Naive thymus-derived CD4-positive, alpha-beta T cell (primary cell): ENCODE results near the gene DCST1. TPM values are rescaled to one million over a fixed set of nuclear protein-coding genes. Genes with fewer than 3 reads are reported as not detected.

Experiments
- ATAC-seq: fragments of 150-1000 bp; cut with Tn5 transposase; 2 replicates; pipeline ENCODE4 v1.10.0; 2021; ENCODE audit warnings: mild to moderate bottlenecking, moderate library complexity
- CTCF ChIA-PET: fragments of 350-600 bp; sonication (Branson Sonifier 250); formaldehyde crosslinking; loops from one replicate; lab custom pipeline; 2021; ENCODE audit warnings: antibody characterized with exemption; lab: Charles Lee
- POLR2A ChIA-PET: fragments of 350-600 bp; sonication (Branson Sonifier 250); formaldehyde crosslinking; loops from one replicate; lab custom pipeline; 2021; ENCODE audit warnings: antibody characterized with exemption, inconsistent platforms; lab: Charles Lee
- DNase-seq, 9 donors: peaks; one replicate each; pipeline versions ENCODE4 v3.0.0 to v3.0.0-alpha.2; 2020 to 2022; ENCODE audit warnings: mixed read lengths in 1 of 9
- H3K27ac ChIP-seq: one replicate; pipeline ENCODE4 v1.7.0; 2013; ENCODE audit warnings: mild to moderate bottlenecking, low read depth, low read length, moderate library complexity
- H3K27me3 ChIP-seq, 2 donors: one replicate each; pipeline ENCODE4 v1.7.0; 2013; ENCODE audit warnings: low read length in 2 of 2, mild to moderate bottlenecking in 2 of 2, moderate library complexity in 2 of 2; ENCODE audit not compliant: control insufficient read depth in 2 of 2, insufficient read depth in 2 of 2
- H3K36me3 ChIP-seq, 3 experiments: 1 replicate in 2 of 3; 2 replicates in 1 of 3; pipeline ENCODE4 v1.7.0; 2013; ENCODE audit warnings: low read length in 3 of 3, mild to moderate bottlenecking in 3 of 3, moderate library complexity in 1 of 3; ENCODE audit not compliant: insufficient read depth in 3 of 3, control insufficient read depth in 2 of 3
- H3K4me1 ChIP-seq, 2 donors: one replicate each; pipeline ENCODE4 v1.7.0; 2013; ENCODE audit warnings: low read length in 2 of 2, mild to moderate bottlenecking in 2 of 2, moderate library complexity in 1 of 2; ENCODE audit not compliant: control insufficient read depth in 2 of 2, insufficient read depth in 2 of 2
- H3K4me3 ChIP-seq: 2 replicates; pipeline ENCODE4 v1.7.0; 2013; ENCODE audit warnings: mild to moderate bottlenecking, low read length
- H3K9me3 ChIP-seq, 3 experiments: 1 replicate in 2 of 3; 2 replicates in 1 of 3; pipeline ENCODE4 v1.7.0; 2013; ENCODE audit warnings: low read length in 3 of 3; ENCODE audit not compliant: control insufficient read depth in 2 of 3
- H3K27ac Mint-ChIP-seq, 9 donors: one replicate each; pipeline ENCODE4 v1.8.0; 2020 to 2022; ENCODE audit warnings: mixed read lengths in 9 of 9, mild to moderate bottlenecking in 8 of 9, moderate library complexity in 5 of 9, inconsistent platforms in 2 of 9
- H3K27me3 Mint-ChIP-seq, 5 donors: one replicate each; pipeline ENCODE4 v1.8.0; 2021 to 2022; ENCODE audit warnings: mixed read lengths in 5 of 5, mild to moderate bottlenecking in 1 of 5
- H3K36me3 Mint-ChIP-seq, 5 donors: one replicate each; pipeline ENCODE4 v1.8.0; 2020 to 2022; ENCODE audit warnings: mixed read lengths in 5 of 5, mild to moderate bottlenecking in 3 of 5, inconsistent platforms in 1 of 5
- H3K4me1 Mint-ChIP-seq, 7 donors: one replicate each; pipeline ENCODE4 v1.8.0; 2020 to 2022; ENCODE audit warnings: mixed read lengths in 7 of 7, mild to moderate bottlenecking in 3 of 7, inconsistent platforms in 1 of 7
- H3K4me3 Mint-ChIP-seq, 10 donors: one replicate each; pipeline ENCODE4 v1.8.0; 2020 to 2022; ENCODE audit warnings: mild to moderate bottlenecking in 10 of 10, mixed read lengths in 10 of 10, moderate library complexity in 6 of 10, inconsistent platforms in 2 of 10
- H3K9me3 Mint-ChIP-seq, 11 donors: one replicate each; pipeline ENCODE4 v1.8.0; 2020 to 2022; ENCODE audit warnings: mixed read lengths in 11 of 11, mild to moderate bottlenecking in 4 of 11, inconsistent platforms in 1 of 11, moderate library complexity in 1 of 11
- intact Hi-C, 2 donors: fragments of 100-400 bp; cut with micrococcal nuclease; formaldehyde crosslinking; loops; one replicate each; pipeline ENCODE4 v1.15.1; 2023
- polyA plus RNA-seq, 2 donors: library from polyadenylated mRNA; unstranded; fragments of 300-500 nt; fragmentation: Illumina TruSeq; gene quantifications; one replicate each; pipeline ENCODE4 v1.2.3, GENCODE V29; 2021
- total RNA-seq, 6 experiments: library from RNA in 5 of 6; stranded (reverse) in 5 of 6; gene quantifications; 1 replicate in 5 of 6; 2 replicates in 1 of 6; pipeline ENCODE4 v1.2.3 and lab custom pipeline; 2021 to 2026

The DCST1 gene
- total and polyA plus RNA-seq, 7 experiments from 2014 or later = 0.19 to 0.78 (median 0.42) TPM; not detected in 4

GRCh38 chr1:155078469-155079209 is 45.0 kb downstream of the DCST1 start, which contains the start of gene EFNA3:
TSS of gene EFNA3 (plus strand) at chr1:155078837. CDS start at chr1:155078942, 105 bp downstream.
- peaks cover 8 to 46% (median 24%) of the 10 kb centered on the region in 5 donors for H3K27me3 Mint-ChIP-seq
- H3K4me1 Mint-ChIP-seq = peaks cover 23 to 68% (median 52%) of the 10 kb centered on the region in 7 donors
- H3K27ac Mint-ChIP-seq = peak within 1 kb of the TSS; percentile 34 to 84 (median 56)
- H3K4me3 Mint-ChIP-seq = peak within 1 kb of the TSS; percentile 79 to 92 (median 86)
- DNase-seq (peak in 8 of 9 donors; percentile 39 to 85 (median 52)), ATAC-seq (peak; percentile 82)
- Histone ChIP-seq H3K27me3 (peaks cover 22% of the 10 kb centered on the region in 2 donors), H3K4me1 (peaks cover 44 to 49% of the 10 kb centered on the region in 2 donors), H3K36me3 (no peaks in the 10 kb centered on the region), H3K4me3 (peak within 1 kb of the TSS; percentile 48), H3K27ac (no peak within 1 kb of the TSS), H3K9me3 (no peaks in the 10 kb centered on the region)
- H3K36me3 Mint-ChIP-seq = peaks cover 0 to 4% (median 0%) of the 10 kb centered on the region in 5 donors
- peaks cover 0 to 4% (median 0%) of the 10 kb centered on the region in 11 donors for H3K9me3 Mint-ChIP-seq
- ChIA-PET CTCF (interaction anchor here (0.7 to 8.1 kb wide), 5 partner anchors 10 to 311 kb away, joined by 3 to 52 read pairs (median 3); partner anchors contain the start of gene EFNA4), POLR2A (interaction anchor here (0.5 to 1.6 kb wide), 7 partner anchors 9 to 333 kb away, joined by 3 to 8 read pairs (median 3); partner anchors contain the start of gene EFNA4)
- intact Hi-C loops = loop anchor here (1.0 kb wide), 2 partner anchors 7 to 16 kb away; no protein-coding TSS in a partner anchor

GRCh38 chr1:155079210-155079486 is 45.5 kb downstream of the DCST1 start:
- CTCF ChIA-PET = interaction anchor here (0.7 to 8.1 kb wide), 4 partner anchors 16 to 41 kb away, joined by 3 to 52 read pairs (median 4); partner anchors contain the start of gene EFNA4
- peaks cover 25 to 68% (median 53%) of the 10 kb centered on the region in 7 donors for H3K4me1 Mint-ChIP-seq

GRCh38 chr1:155079487-155080311 is 46.1 kb downstream of the DCST1 start:
- peaks cover 28 to 31% of the 10 kb centered on the region in 2 donors for H3K27me3 ChIP-seq
- Mint-ChIP-seq H3K4me3 (peak overlapping the region; percentile 79 to 92 (median 86)), H3K27ac (peak overlapping the region in 8 of 9 donors; percentile 1 to 84 (median 50)), H3K9me3 (peaks cover 0 to 4% (median 0%) of the 10 kb centered on the region in 11 donors), H3K4me1 (peaks cover 30 to 69% (median 55%) of the 10 kb centered on the region in 7 donors), H3K36me3 (peaks cover 0 to 4% (median 0%) of the 10 kb centered on the region in 5 donors), H3K27me3 (peaks cover 17 to 56% (median 31%) of the 10 kb centered on the region in 5 donors)
- H3K4me1 ChIP-seq = peaks cover 51 to 53% of the 10 kb centered on the region in 2 donors
- DNase-seq (peak in 2 of 9 donors; percentile 24 to 40), ATAC-seq (no peak)
- CTCF ChIA-PET = interaction anchor here (0.7 to 8.1 kb wide), 4 partner anchors 16 to 42 kb away, joined by 3 to 52 read pairs (median 4); partner anchors contain the start of gene EFNA4
- peak overlapping the region; percentile 48 for H3K4me3 ChIP-seq
- POLR2A ChIA-PET = interaction anchor here (0.6 to 1.7 kb wide), 5 partner anchors 10 to 93 kb away, joined by 3 to 8 read pairs (median 4); partner anchors contain the start of genes EFNA4 and KRTCAP2
- intact Hi-C loops = loop anchor here (1.0 to 10.0 kb wide), 5 partner anchors 8 to 605 kb away; partner anchors contain the start of genes PBXIP1 (in 1 of the 2) and SLC50A1 (in 1 of the 2)
- H3K9me3 ChIP-seq = no peaks in the 10 kb centered on the region
- no peaks in the 10 kb centered on the region for H3K36me3 ChIP-seq
- no peak overlapping the region for H3K27ac ChIP-seq

More at GRCh38 chr1:155079210-155079486, 45.5 kb downstream of the DCST1 start:
- peak overlapping the region; percentile 79 to 92 (median 86) for H3K4me3 Mint-ChIP-seq
- peaks cover 0 to 4% (median 0%) of the 10 kb centered on the region in 11 donors for H3K9me3 Mint-ChIP-seq
- peak overlapping the region in 8 of 9 donors; percentile 1 to 84 (median 50) for H3K27ac Mint-ChIP-seq
- intact Hi-C loops = loop anchor here (1.0 kb wide), 2 partner anchors 8 to 17 kb away; no protein-coding TSS in a partner anchor
- Histone ChIP-seq H3K27ac (no peak overlapping the region), H3K27me3 (peaks cover 26 to 27% of the 10 kb centered on the region in 2 donors), H3K36me3 (no peaks in the 10 kb centered on the region), H3K4me3 (peak overlapping the region; percentile 48), H3K9me3 (no peaks in the 10 kb centered on the region), H3K4me1 (peaks cover 47% of the 10 kb centered on the region in 2 donors)
- no peak for DNase-seq
- H3K36me3 Mint-ChIP-seq = peaks cover 0 to 4% (median 0%) of the 10 kb centered on the region in 5 donors
- peaks cover 13 to 51% (median 29%) of the 10 kb centered on the region in 5 donors for H3K27me3 Mint-ChIP-seq
- POLR2A ChIA-PET = interaction anchor here (0.8 to 1.6 kb wide), 4 partner anchors 9 to 33 kb away, joined by 3 to 8 read pairs (median 4); partner anchors contain the start of gene EFNA4
- ATAC-seq = no peak

GRCh38 chr1:155080312-155081228 is 46.9 kb downstream of the DCST1 start:
- ChIA-PET POLR2A (interaction anchor here (0.6 to 1.7 kb wide), 6 partner anchors 9 to 125 kb away, joined by 3 to 5 read pairs (median 4); partner anchors contain the start of genes EFNA4, KRTCAP2 and PBXIP1), CTCF (interaction anchor here (0.6 to 8.1 kb wide), 5 partner anchors 11 to 610 kb away, joined by 3 to 52 read pairs (median 4); partner anchors contain the start of gene EFNA4)
- Histone ChIP-seq H3K4me1 (peaks cover 54 to 55% of the 10 kb centered on the region in 2 donors), H3K27me3 (peaks cover 28 to 31% of the 10 kb centered on the region in 2 donors), H3K27ac (no peak overlapping the region), H3K4me3 (peak overlapping the region; percentile 51), H3K36me3 (no peaks in the 10 kb centered on the region), H3K9me3 (no peaks in the 10 kb centered on the region)
- H3K4me1 Mint-ChIP-seq = peaks cover 30 to 76% (median 55%) of the 10 kb centered on the region in 7 donors
- H3K27me3 Mint-ChIP-seq = peaks cover 17 to 58% (median 31%) of the 10 kb centered on the region in 5 donors
- peaks cover 0 to 4% (median 0%) of the 10 kb centered on the region in 11 donors for H3K9me3 Mint-ChIP-seq
- peak in 3 of 9 donors; percentile 24 to 52 (median 46) for DNase-seq
- no peak for ATAC-seq
- H3K27ac Mint-ChIP-seq = peak overlapping the region in 1 of 9 donors; percentile 60
- intact Hi-C loops = loop anchor here (5.0 to 10.0 kb wide), 3 partner anchors 57 to 606 kb away; partner anchors contain the start of genes PBXIP1 (in 1 of the 2) and SLC50A1 (in 1 of the 2)
- peaks cover 0 to 4% (median 0%) of the 10 kb centered on the region in 5 donors for H3K36me3 Mint-ChIP-seq
- H3K4me3 Mint-ChIP-seq = peak overlapping the region; percentile 77 to 92 (median 84)
